DND-41 (cell line): ENCODE results near the gene ZNF629.

Experiments used
- ATAC-seq: fragments of 200-7000 bp; cut with Tn5 transposase; 3 replicates; pipeline ENCODE4 v1.9.1; 2021; ENCODE audit warnings: low read depth; ENCODE audit not compliant: insufficient read depth
- DNase-seq: peaks from one replicate; pipeline ENCODE4 v3.0.0-alpha.2; 2020
- H2AFZ ChIP-seq: 2 replicates; pipeline ENCODE4 v1.6.0; 2012; ENCODE audit warnings: low read depth, low read length
- H3K27ac ChIP-seq: 2 replicates; pipeline ENCODE4 v1.5.1; 2012; ENCODE audit warnings: low read length, inconsistent platforms
- H3K27me3 ChIP-seq: fragments of 200-600 bp; sonication (generic); 2 replicates; pipeline ENCODE4 v1.6.0; 2012; ENCODE audit warnings: low read length, mild to moderate bottlenecking, inconsistent platforms; ENCODE audit not compliant: insufficient read depth, poor library complexity
- H3K36me3 ChIP-seq: 2 replicates; pipeline ENCODE4 v1.5.1; 2012; ENCODE audit warnings: low read length, inconsistent platforms; ENCODE audit not compliant: insufficient read depth
- H3K4me1 ChIP-seq: 2 replicates; pipeline ENCODE4 v1.5.1; 2012; ENCODE audit warnings: mild to moderate bottlenecking, low read length; ENCODE audit not compliant: insufficient read depth
- H3K4me2 ChIP-seq: 2 replicates; pipeline ENCODE4 v1.6.0; 2012; ENCODE audit warnings: mild to moderate bottlenecking, moderate library complexity, low read length, inconsistent platforms; ENCODE audit not compliant: insufficient read depth
- H3K4me3 ChIP-seq, 2 experiments: fragments of 200-600 bp in 1 of 2; shearing (Covaris generic) in 1 of 2; 2 replicates each; pipeline ENCODE4 v1.5.1; 2012 to 2016; ENCODE audit warnings: inconsistent platforms in 2 of 2, low read length in 2 of 2, mild to moderate bottlenecking in 2 of 2, low read depth in 1 of 2, moderate library complexity in 1 of 2
- H3K79me2 ChIP-seq: 2 replicates; pipeline ENCODE4 v1.6.0; 2012; ENCODE audit warnings: low read length, inconsistent platforms; ENCODE audit not compliant: insufficient read depth
- H3K9ac ChIP-seq: 2 replicates; pipeline ENCODE4 v1.6.0; 2012; ENCODE audit warnings: low read depth, mild to moderate bottlenecking, inconsistent platforms, low read length, moderate library complexity
- H3K9me3 ChIP-seq: 2 replicates; pipeline ENCODE4 v1.5.1; 2012; ENCODE audit warnings: low read length, moderate library complexity, mild to moderate bottlenecking, inconsistent platforms; ENCODE audit not compliant: insufficient read depth, severe bottlenecking
- H4K20me1 ChIP-seq: 2 replicates; pipeline ENCODE4 v1.6.0; 2012; ENCODE audit warnings: low read length; ENCODE audit not compliant: insufficient read depth
- CTCF ChIP-seq: IDR thresholded peaks from 2 replicates; pipeline ENCODE4 v1.5.1; 2012; ENCODE audit warnings: borderline replicate concordance, low read length, moderate library complexity, mild to moderate bottlenecking; ENCODE audit not compliant: poor library complexity, severe bottlenecking; ENCODE audit errors: extremely low read depth
- EZH2 ChIP-seq: IDR thresholded peaks from 3 replicates; pipeline ENCODE4 v1.6.1; 2012; ENCODE audit warnings: borderline replicate concordance, low read depth, mild to moderate bottlenecking, moderate library complexity, low read length, inconsistent platforms; ENCODE audit not compliant: severe bottlenecking

Gene ZNF629

GRCh38 chr16:30736995-30737793, 49.8 kb downstream of the ZNF629 start:
- Histone ChIP-seq H3K4me2 (no peak overlapping the region), H3K27ac (no peak overlapping the region), H3K4me3 (no peak overlapping the region), H3K9me3 (no peaks in the 10 kb centered on the region), H3K27me3 (no peaks in the 10 kb centered on the region), H4K20me1 (peaks cover 19% of the 10 kb centered on the region), H3K36me3 (peaks cover 82% of the 10 kb centered on the region), H3K4me1 (no peaks in the 10 kb centered on the region), H3K9ac (no peak overlapping the region), H2AFZ (no peak overlapping the region), H3K79me2 (no peaks in the 10 kb centered on the region)
- DNase-seq (no peak), ATAC-seq (no peak)
- TF ChIP-seq CTCF (no peak), EZH2 (no peak)

GRCh38 chr16:30731411-30731810, 55.6 kb downstream of the ZNF629 start:
- H2AFZ ChIP-seq = no peak overlapping the region
- H3K36me3 ChIP-seq = peaks cover 91% of the 10 kb centered on the region
- H4K20me1 ChIP-seq = no peaks in the 10 kb centered on the region
- H3K79me2 ChIP-seq = peaks cover 9% of the 10 kb centered on the region; the same call in 1 of the 2 replicates
- DNase-seq (no peak), ATAC-seq (peak; percentile 27; the same call in 1 of the 3 replicates)
- H3K4me1 ChIP-seq = no peaks in the 10 kb centered on the region
- H3K4me3 ChIP-seq = no peak overlapping the region
- TF ChIP-seq CTCF (no peak), EZH2 (no peak)
- H3K27me3 ChIP-seq = no peaks in the 10 kb centered on the region
- no peak overlapping the region for H3K27ac ChIP-seq
- H3K4me2 ChIP-seq = no peak overlapping the region
- H3K9ac ChIP-seq = no peak overlapping the region
- H3K9me3 ChIP-seq = no peaks in the 10 kb centered on the region

- peaks cover 95% of the 10 kb centered on the region for H3K36me3 ChIP-seq
- H3K27ac ChIP-seq = no peak overlapping the region
- H4K20me1 ChIP-seq = peaks cover 18% of the 10 kb centered on the region; the same call in 1 of the 2 replicates
- ATAC-seq (no peak), DNase-seq (no peak)
- no peak for TF ChIP-seq CTCF
- TF ChIP-seq EZH2 = no peak
- H3K9ac ChIP-seq = no peak overlapping the region
- no peaks in the 10 kb centered on the region for H3K27me3 ChIP-seq
- H3K4me3 ChIP-seq = no peak overlapping the region
- no peak overlapping the region for H3K4me2 ChIP-seq
- H2AFZ ChIP-seq = no peak overlapping the region
- H3K4me1 ChIP-seq = no peaks in the 10 kb centered on the region
- H3K9me3 ChIP-seq = no peaks in the 10 kb centered on the region
- H3K79me2 ChIP-seq = peaks cover 25% of the 10 kb centered on the region
Measured at GRCh38 chr16:30728899-30729672, 57.9 kb downstream of the ZNF629 start.
